PFSK-1 (cell line): ENCODE data around the gene STX1A.

Experiments
- FOXP2 ChIP-seq: optimal IDR thresholded peaks from 2 replicates; pipeline ENCODE3; 2011; ENCODE audit warnings: borderline replicate concordance, control low read depth, inconsistent platforms; ENCODE audit not compliant: insufficient read depth; ENCODE audit errors: extremely low read length, extremely low read depth
- POLR2AphosphoS5 ChIP-seq: IDR thresholded peaks from 2 replicates; pipeline ENCODE4 v1.6.1; 2012; ENCODE audit warnings: low read depth, mild to moderate bottlenecking, control low read depth, low read length, moderate library complexity
- REST ChIP-seq, 2 experiments: IDR thresholded peaks; 2 replicates each; pipeline versions ENCODE4 v1.6.1 to v1.8.0; 2011 to 2012; ENCODE audit warnings: low read depth in 2 of 2, low read length in 2 of 2, control low read depth in 1 of 2, inconsistent platforms in 1 of 2, mild to moderate bottlenecking in 1 of 2, moderate library complexity in 1 of 2; ENCODE audit not compliant: insufficient read depth in 1 of 2
- SIN3A ChIP-seq: IDR thresholded peaks from 2 replicates; pipeline ENCODE4 v1.6.1; 2012; ENCODE audit warnings: mild to moderate bottlenecking, low read length, moderate library complexity, borderline replicate concordance; ENCODE audit not compliant: insufficient read depth
- TAF1 ChIP-seq: IDR thresholded peaks from 2 replicates; pipeline ENCODE4 v1.6.1; 2012; ENCODE audit warnings: low read length, control low read depth, borderline replicate concordance; ENCODE audit not compliant: insufficient read depth

STX1A gene

GRCh38 chr7:73715648-73716317 lies 3.7 kb downstream of the STX1A start:
- TF ChIP-seq FOXP2: peak; percentile 79
- TF ChIP-seq REST (IDR thresholded peaks at IDR 0.05; ENCODE audit: insufficient read depth in 1 of 2, low read depth in 2 of 2, low read length in 2 of 2): no peak

GRCh38 chr7:73712773-73713172 lies 6.7 kb downstream of the STX1A start:
- TF ChIP-seq REST (IDR thresholded peaks at IDR 0.05; ENCODE audit: insufficient read depth in 1 of 2, low read depth in 2 of 2, low read length in 2 of 2): no peak
- TF ChIP-seq POLR2AphosphoS5: no peak
- TF ChIP-seq SIN3A: no peak
- no peak for TF ChIP-seq FOXP2
- no peak for TF ChIP-seq TAF1

- TF ChIP-seq REST (IDR thresholded peaks at IDR 0.05; ENCODE audit: insufficient read depth in 1 of 2, low read depth in 2 of 2, low read length in 2 of 2) (no peak), TAF1 (no peak), FOXP2 (no peak), POLR2AphosphoS5 (no peak), SIN3A (no peak)
Measured at GRCh38 chr7:73708961-73709549, 10.4 kb downstream of the STX1A start.

- no peak for TF ChIP-seq TAF1
- no peak for TF ChIP-seq SIN3A
- no peak for TF ChIP-seq REST (IDR thresholded peaks at IDR 0.05; ENCODE audit: insufficient read depth in 1 of 2, low read depth in 2 of 2, low read length in 2 of 2)
- no peak for TF ChIP-seq FOXP2
- TF ChIP-seq POLR2AphosphoS5: no peak
Measured at GRCh38 chr7:73707045-73707631, 12.3 kb downstream of the STX1A start.
